Sigmoid colon (tissue), 7 donors: ENCODE data around the gene APH1A. TPM values are rescaled to one million over a fixed set of nuclear protein-coding genes. Genes with fewer than 3 reads are reported as not detected.
"Not testable (repeated sequence)": the region's sequence is repeated elsewhere in the genome, so short reads cannot be mapped to it uniquely, and the experiment has no call there.

Experiments used
- DNase-seq: peaks from one replicate; pipeline ENCODE4 v3.0.0-alpha.2; 2019
- H3K27ac ChIP-seq, 4 donors: fragments of 200-600 bp; sonication (generic); one replicate each; pipeline ENCODE4 v1.5.1; 2016 to 2019; ENCODE audit warnings: mild to moderate bottlenecking in 1 of 4
- H3K27me3 ChIP-seq, 3 donors: fragments of 200-600 bp; sonication (generic); one replicate each; pipeline ENCODE4 v1.5.1; 2019; ENCODE audit warnings: mild to moderate bottlenecking in 1 of 3
- H3K36me3 ChIP-seq, 4 donors: fragments of 200-600 bp; sonication (generic); one replicate each; pipeline ENCODE4 v1.5.1; 2016 to 2019
- H3K4me1 ChIP-seq, 4 donors: fragments of 200-600 bp; sonication (generic); one replicate each; pipeline ENCODE4 v1.5.1; 2017 to 2019
- H3K4me3 ChIP-seq, 4 donors: fragments of 200-600 bp; sonication (generic); one replicate each; pipeline ENCODE4 v1.5.1; 2017 to 2019; ENCODE audit warnings: mild to moderate bottlenecking in 2 of 4, moderate library complexity in 1 of 4
- H3K9me3 ChIP-seq, 4 donors: fragments of 200-600 bp in 3 of 4; sonication (generic) in 3 of 4; one replicate each; pipeline versions ENCODE4 v1.5.1 to v1.6.1; 2013 to 2019
- CTCF ChIP-seq, 4 experiments: fragments of 450-650 bp in 3 of 4; fragments of 200-600 bp in 1 of 4; IDR thresholded peaks; one replicate each; pipeline ENCODE4 v1.5.1; 2016 to 2019; ENCODE audit warnings: antibody characterized with exemption in 4 of 4, mild to moderate bottlenecking in 3 of 4, moderate library complexity in 2 of 4
- EP300 ChIP-seq, 4 donors: sonication (generic); formaldehyde crosslinking; IDR thresholded peaks; one replicate each; pipeline ENCODE4 v1.6.1; 2017; ENCODE audit warnings: antibody characterized with exemption in 4 of 4
- POLR2A ChIP-seq, 2 donors: fragments of 450-650 bp; IDR thresholded peaks; one replicate each; pipeline ENCODE4 v1.6.1; 2016; ENCODE audit warnings: antibody characterized with exemption in 2 of 2, mild to moderate bottlenecking in 2 of 2, moderate library complexity in 2 of 2
- POLR2AphosphoS5 ChIP-seq, 4 donors: sonication (generic); formaldehyde crosslinking; IDR thresholded peaks; one replicate each; pipeline ENCODE4 v1.6.1; 2017; ENCODE audit warnings: antibody characterized with exemption in 4 of 4
- WGBS, 2 donors: extraction: QIAGEN DNeasy Blood & Tissue Kit; methylation state at CpG; one replicate each; pipeline ENCODE4 v1.1.7; 2013; 5-methylcytosine and 5-hydroxymethylcytosine counted together
- intact Hi-C: fragments of 100-400 bp; cut with DNase I; formaldehyde crosslinking; loops from one replicate; pipeline ENCODE4 v1.15.1; 2023
- polyA plus RNA-seq, 3 donors: library from polyadenylated mRNA; stranded (reverse); fragments of 200-250 nt; gene quantifications; one replicate each; pipeline ENCODE4 v1.2.3, GENCODE V29; 2013
- total RNA-seq, 4 donors: library from RNA; depleted of rRNA; stranded (reverse); fragments of >200 nt; gene quantifications; one replicate each; pipeline ENCODE4 v1.1.0, GENCODE V29; 2016
- donor health status: healthy with polysubstance abuse.
- donor health status: Bipolar disorder and iron deficiency.
- donor health status: healthy.

APH1A gene
- 10 to 100 TPM; 44.6 to 59.2 (median 48.0) TPM for total RNA-seq
- 100 to 1,000 TPM; 134 to 228 (median 145) TPM for polyA plus RNA-seq

GRCh38 chr1:150268705-150269403, at the start of gene APH1A:
APH1A (minus strand) TSS chr1:150269016; CDS start chr1:150268810, 206 bp downstream.
- intact Hi-C loops = loop anchor here (5.0 kb wide), 1 partner anchor 57 kb away; no protein-coding TSS in a partner anchor
- H3K36me3 ChIP-seq = peaks cover 9 to 33% (median 30%) of the 10 kb centered on the region in 4 donors
- peak within 1 kb of the TSS; percentile 81 to 97 (median 87) for H3K4me3 ChIP-seq
- WGBS, 2 donors = 0 to 1% methylated on average over 49 of the region's 49 CpGs
- peaks cover 0 to 35% (median 24%) of the 10 kb centered on the region in 4 donors for H3K4me1 ChIP-seq
- H3K27ac ChIP-seq = peak within 1 kb of the TSS; percentile 93 to 98 (median 96)
- TF ChIP-seq CTCF (IDR thresholded peaks at IDR 0.05) = no peak
- peak; percentile 28 to 47 for TF ChIP-seq POLR2A (IDR thresholded peaks at IDR 0.05)
- peak in 3 of 4 donors; percentile 16 to 44 (median 22) for TF ChIP-seq EP300 (IDR thresholded peaks at IDR 0.05)
- peak; percentile 72 to 93 (median 87) for TF ChIP-seq POLR2AphosphoS5 (IDR thresholded peaks at IDR 0.05)
- no peaks in the 10 kb centered on the region for H3K9me3 ChIP-seq
- no peaks in the 10 kb centered on the region for H3K27me3 ChIP-seq
- peak; percentile 99 for DNase-seq

- H3K9me3 ChIP-seq, H3K4me3 ChIP-seq, intact Hi-C loops, DNase-seq, H3K36me3 ChIP-seq, H3K27me3 ChIP-seq, H3K27ac ChIP-seq, H3K4me1 ChIP-seq: not testable (repeated sequence)
- 94 to 98% methylated on average over 4 of the region's 4 CpGs for WGBS, 2 donors
These were observed 45.9 kb upstream of the APH1A start for GRCh38 chr1:150314691-150315090.

DNA sequence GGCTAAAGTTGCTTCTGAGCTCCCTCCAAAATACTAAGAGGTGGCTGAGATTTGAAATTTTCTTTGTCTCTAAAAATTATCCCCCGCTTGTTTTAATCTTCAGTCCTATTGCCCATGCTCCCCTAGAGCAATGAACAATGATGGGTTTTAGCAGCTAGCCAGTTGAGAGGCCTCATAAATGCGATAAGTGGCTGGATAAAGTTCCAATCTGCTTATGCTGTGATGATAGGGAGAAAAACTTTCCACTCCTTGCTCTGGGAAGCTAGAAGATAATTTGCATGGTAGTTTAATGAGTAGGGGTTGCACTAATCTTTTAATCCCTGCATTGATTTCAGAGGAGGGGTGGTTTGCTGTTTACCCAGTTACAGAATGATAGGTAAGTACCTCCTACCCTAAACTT, 42.9 kb upstream of the APH1A start:
- intact Hi-C loops = no loop called here
- no peaks in the 10 kb centered on the region for H3K27me3 ChIP-seq
- H3K4me1 ChIP-seq = no peaks in the 10 kb centered on the region
- no peak for TF ChIP-seq POLR2AphosphoS5 (IDR thresholded peaks at IDR 0.05)
- no peak for TF ChIP-seq EP300 (IDR thresholded peaks at IDR 0.05)
- no peak for TF ChIP-seq POLR2A (IDR thresholded peaks at IDR 0.05)
- TF ChIP-seq CTCF (IDR thresholded peaks at IDR 0.05) = no peak
- DNase-seq = no peak
- 92 to 93% methylated on average over 2 of the region's 2 CpGs for WGBS, 2 donors
- H3K36me3 ChIP-seq = peaks cover 0 to 17% (median 0%) of the 10 kb centered on the region in 4 donors
- H3K9me3 ChIP-seq = no peaks in the 10 kb centered on the region
- H3K4me3 ChIP-seq = no peak overlapping the region
- H3K27ac ChIP-seq = no peak overlapping the region

DNA sequence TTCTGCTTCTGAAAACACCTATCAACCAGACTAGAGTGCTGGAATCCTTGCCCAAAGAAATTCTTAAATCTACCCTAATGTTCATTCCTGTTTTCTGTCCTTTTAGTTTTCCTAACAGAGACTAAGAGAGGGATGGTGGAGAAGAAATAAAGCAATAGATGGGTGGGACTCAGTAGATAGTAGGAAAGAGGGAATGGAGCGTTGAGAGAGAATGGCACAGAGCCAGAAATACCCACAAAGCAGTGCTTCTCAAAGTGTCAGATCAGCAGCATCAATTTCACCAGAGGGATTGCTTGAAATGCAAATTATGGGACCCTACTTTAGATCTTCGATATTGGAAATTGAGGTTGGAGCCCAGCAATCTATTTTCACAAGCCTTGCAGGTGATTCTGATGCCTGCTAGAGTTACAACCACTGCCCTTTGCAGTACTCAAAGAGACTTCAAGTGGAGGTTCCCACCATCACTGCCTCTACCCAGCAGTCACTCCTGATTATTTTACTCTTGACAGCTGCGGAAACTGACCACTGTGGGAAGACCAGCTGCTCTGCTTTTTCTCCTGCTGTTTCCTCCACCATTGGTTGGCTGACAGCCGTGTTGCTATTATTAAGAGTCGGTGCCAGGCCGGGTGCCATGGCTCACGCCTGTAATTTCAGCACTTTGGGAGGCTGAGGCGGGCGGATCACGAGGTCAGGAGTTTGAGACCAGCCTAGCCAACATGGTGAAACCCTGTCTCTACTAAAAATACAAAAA, 41.1 kb upstream of the APH1A start:
- Histone ChIP-seq H3K36me3 (peaks cover 0 to 22% (median 0%) of the 10 kb centered on the region in 4 donors), H3K27me3 (no peaks in the 10 kb centered on the region), H3K4me1 (no peaks in the 10 kb centered on the region), H3K27ac (no peak overlapping the region), H3K4me3 (no peak overlapping the region), H3K9me3 (no peaks in the 10 kb centered on the region)
- DNase-seq = no peak
- intact Hi-C loops = no loop called here
- 67 to 88% methylated on average over 10 of the region's 10 CpGs for WGBS, 2 donors
- no peak for TF ChIP-seq EP300 (IDR thresholded peaks at IDR 0.05)
- TF ChIP-seq POLR2AphosphoS5 (IDR thresholded peaks at IDR 0.05) = no peak
- no peak for TF ChIP-seq CTCF (IDR thresholded peaks at IDR 0.05)
- no peak for TF ChIP-seq POLR2A (IDR thresholded peaks at IDR 0.05)

DNA sequence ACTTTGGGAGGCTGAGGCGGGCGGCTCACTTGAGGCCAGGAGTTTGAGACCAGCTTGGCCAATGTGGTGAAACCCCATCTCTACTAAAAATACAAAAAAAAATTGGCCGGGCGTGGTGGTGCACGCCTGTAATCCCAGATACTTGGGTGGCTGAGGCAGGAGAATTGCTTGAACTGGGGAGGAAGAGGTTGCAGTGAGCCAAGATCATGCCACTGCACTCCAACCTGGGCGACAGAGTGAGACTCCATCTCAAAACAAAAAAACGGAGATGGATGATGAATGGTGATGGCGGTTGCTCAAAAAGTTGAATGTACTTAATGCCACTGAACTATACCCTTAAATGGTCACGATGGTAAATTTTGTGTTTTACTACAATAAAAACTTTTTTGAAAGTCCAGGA, 39.8 kb upstream of the APH1A start:
- H3K4me1 ChIP-seq, intact Hi-C loops, H3K27ac ChIP-seq, DNase-seq, H3K4me3 ChIP-seq, H3K27me3 ChIP-seq, H3K9me3 ChIP-seq: not testable (repeated sequence)
- 95 to 97% methylated on average over 9 of the region's 9 CpGs for WGBS, 2 donors
- peaks cover 0 to 31% (median 0%) of the 10 kb centered on the region in 4 donors for H3K36me3 ChIP-seq
